Measurements from ENCODE around the gene NSL1. TPM values are rescaled to one million over a fixed set of nuclear protein-coding genes. Genes with fewer than 3 reads are reported as not detected.

NSL1 gene
- total and polyA plus RNA-seq, 5 donors from 2014 or later: 24.4 to 69.1 (median 67.0) TPM

GRCh38 chr1:212692774-212693644 lies 98.6 kb downstream of the NSL1 start:
- Histone ChIP-seq H3K9me3 (ENCODE audit: control insufficient read depth in 2 of 2, low read length in 2 of 2) (no peaks in the 10 kb centered on the region), H3K36me3 (ENCODE audit: control insufficient read depth, insufficient read depth, low read length) (no peaks in the 10 kb centered on the region), H3K4me1 (ENCODE audit: control insufficient read depth, insufficient read depth, low read length, poor library complexity, severe bottlenecking) (no peaks in the 10 kb centered on the region), H3K4me3 (ENCODE audit: low read depth, low read length) (no peak overlapping the region), H3K27ac (ENCODE audit: insufficient read depth, low read length, poor library complexity, severe bottlenecking) (no peak overlapping the region), H3K27me3 (ENCODE audit: control insufficient read depth, insufficient read depth, low read length) (no peaks in the 10 kb centered on the region)
- no peaks in the 10 kb centered on the region for H3K36me3 Mint-ChIP-seq
- H3K9me3 Mint-ChIP-seq: no peaks in the 10 kb centered on the region
- no peak overlapping the region for H3K4me3 Mint-ChIP-seq
- DNase-seq: no peak
- peaks cover 6 to 34% (median 18%) of the 10 kb centered on the region in 4 donors for H3K4me1 Mint-ChIP-seq
- peaks cover 8% of the 10 kb centered on the region for H3K27me3 Mint-ChIP-seq
- peak overlapping the region; percentile 36 to 73 (median 48) for H3K27ac Mint-ChIP-seq
- no peak for ATAC-seq (ENCODE audit: low read depth in 2 of 2)

GRCh38 chr1:212691561-212692071 lies 100.0 kb downstream of the NSL1 start:
- peak in 1 of 2 donors; percentile 8 for ATAC-seq (ENCODE audit: low read depth in 2 of 2)
- no peaks in the 10 kb centered on the region for H3K4me1 ChIP-seq (ENCODE audit: control insufficient read depth, insufficient read depth, low read length, poor library complexity, severe bottlenecking)

GRCh38 chr1:212690816-212691403 lies 100.7 kb downstream of the NSL1 start:
- no peak for ATAC-seq (ENCODE audit: low read depth in 2 of 2)
- DNase-seq: no peak
- Mint-ChIP-seq H3K4me3 (peak overlapping the region in 1 of 4 donors; percentile 21), H3K27me3 (peaks cover 2% of the 10 kb centered on the region), H3K9me3 (no peaks in the 10 kb centered on the region), H3K36me3 (no peaks in the 10 kb centered on the region), H3K27ac (peak overlapping the region in 2 of 3 donors; percentile 11 to 63), H3K4me1 (peaks cover 0 to 13% (median under 1%) of the 10 kb centered on the region in 4 donors)
- Histone ChIP-seq H3K27me3 (ENCODE audit: control insufficient read depth, insufficient read depth, low read length) (no peaks in the 10 kb centered on the region), H3K27ac (ENCODE audit: insufficient read depth, low read length, poor library complexity, severe bottlenecking) (no peak overlapping the region), H3K36me3 (ENCODE audit: control insufficient read depth, insufficient read depth, low read length) (no peaks in the 10 kb centered on the region), H3K9me3 (ENCODE audit: control insufficient read depth in 2 of 2, low read length in 2 of 2) (no peaks in the 10 kb centered on the region), H3K4me3 (ENCODE audit: low read depth, low read length) (no peak overlapping the region), H3K4me1 (ENCODE audit: control insufficient read depth, insufficient read depth, low read length, poor library complexity, severe bottlenecking) (no peaks in the 10 kb centered on the region)

More at GRCh38 chr1:212691561-212692071, 100.0 kb downstream of the NSL1 start:
- Histone ChIP-seq H3K27ac (ENCODE audit: insufficient read depth, low read length, poor library complexity, severe bottlenecking) (no peak overlapping the region), H3K36me3 (ENCODE audit: control insufficient read depth, insufficient read depth, low read length) (no peaks in the 10 kb centered on the region), H3K27me3 (ENCODE audit: control insufficient read depth, insufficient read depth, low read length) (no peaks in the 10 kb centered on the region), H3K4me3 (ENCODE audit: low read depth, low read length) (peak overlapping the region; percentile 33), H3K9me3 (ENCODE audit: control insufficient read depth in 2 of 2, low read length in 2 of 2) (no peaks in the 10 kb centered on the region)
- H3K27ac Mint-ChIP-seq: peak overlapping the region in 2 of 3 donors; percentile 11 to 72
- peaks cover 0 to 20% (median 6%) of the 10 kb centered on the region in 4 donors for H3K4me1 Mint-ChIP-seq
- peaks cover 8% of the 10 kb centered on the region for H3K27me3 Mint-ChIP-seq
- H3K4me3 Mint-ChIP-seq: peak overlapping the region in 1 of 4 donors; percentile 5
- no peaks in the 10 kb centered on the region for H3K9me3 Mint-ChIP-seq
- no peaks in the 10 kb centered on the region for H3K36me3 Mint-ChIP-seq
- DNase-seq: peak in 1 of 3 donors; percentile 52

GRCh38 chr1:212689758-212690529 lies 101.6 kb downstream of the NSL1 start:
- H3K9me3 ChIP-seq (ENCODE audit: control insufficient read depth in 2 of 2, low read length in 2 of 2): no peaks in the 10 kb centered on the region
- H3K27me3 Mint-ChIP-seq: no peaks in the 10 kb centered on the region
- no peaks in the 10 kb centered on the region for H3K9me3 Mint-ChIP-seq
- no peaks in the 10 kb centered on the region for H3K4me1 ChIP-seq (ENCODE audit: control insufficient read depth, insufficient read depth, low read length, poor library complexity, severe bottlenecking)
- no peak overlapping the region for H3K27ac Mint-ChIP-seq
- no peaks in the 10 kb centered on the region for H3K36me3 ChIP-seq (ENCODE audit: control insufficient read depth, insufficient read depth, low read length)
- H3K27me3 ChIP-seq (ENCODE audit: control insufficient read depth, insufficient read depth, low read length): no peaks in the 10 kb centered on the region
- H3K4me3 ChIP-seq (ENCODE audit: low read depth, low read length): no peak overlapping the region
- DNase-seq: peak in 1 of 3 donors; percentile 55
- H3K4me1 Mint-ChIP-seq: peaks cover 0 to 7% (median 0%) of the 10 kb centered on the region in 4 donors
- no peaks in the 10 kb centered on the region for H3K36me3 Mint-ChIP-seq
- H3K27ac ChIP-seq (ENCODE audit: insufficient read depth, low read length, poor library complexity, severe bottlenecking): no peak overlapping the region
- no peak overlapping the region for H3K4me3 Mint-ChIP-seq
- ATAC-seq (ENCODE audit: low read depth in 2 of 2): no peak

GRCh38 chr1:212689196-212689725 lies 102.3 kb downstream of the NSL1 start:
- Mint-ChIP-seq H3K4me1 (peaks cover 0 to 7% (median 1%) of the 10 kb centered on the region in 4 donors), H3K27ac (no peak overlapping the region), H3K27me3 (no peaks in the 10 kb centered on the region), H3K4me3 (no peak overlapping the region), H3K36me3 (no peaks in the 10 kb centered on the region), H3K9me3 (no peaks in the 10 kb centered on the region)
- Histone ChIP-seq H3K27me3 (ENCODE audit: control insufficient read depth, insufficient read depth, low read length) (no peaks in the 10 kb centered on the region), H3K36me3 (ENCODE audit: control insufficient read depth, insufficient read depth, low read length) (no peaks in the 10 kb centered on the region), H3K9me3 (ENCODE audit: control insufficient read depth in 2 of 2, low read length in 2 of 2) (no peaks in the 10 kb centered on the region), H3K4me3 (ENCODE audit: low read depth, low read length) (no peak overlapping the region), H3K4me1 (ENCODE audit: control insufficient read depth, insufficient read depth, low read length, poor library complexity, severe bottlenecking) (no peaks in the 10 kb centered on the region), H3K27ac (ENCODE audit: insufficient read depth, low read length, poor library complexity, severe bottlenecking) (no peak overlapping the region)
- DNase-seq: no peak
- ATAC-seq (ENCODE audit: low read depth in 2 of 2): no peak

GRCh38 chr1:212688341-212689047 lies 103.1 kb downstream of the NSL1 start:
- H3K36me3 ChIP-seq (ENCODE audit: control insufficient read depth, insufficient read depth, low read length): no peaks in the 10 kb centered on the region

GRCh38 chr1:212687811-212688210 lies 103.8 kb downstream of the NSL1 start:
- no peak overlapping the region for H3K27ac ChIP-seq (ENCODE audit: insufficient read depth, low read length, poor library complexity, severe bottlenecking)
- ATAC-seq (ENCODE audit: low read depth in 2 of 2) (no peak), DNase-seq (no peak)
- no peaks in the 10 kb centered on the region for H3K36me3 Mint-ChIP-seq
- no peak overlapping the region for H3K4me3 Mint-ChIP-seq
- no peaks in the 10 kb centered on the region for H3K9me3 Mint-ChIP-seq
- H3K27ac Mint-ChIP-seq: peak overlapping the region in 1 of 3 donors; percentile 44
- peaks cover 5 to 21% (median 11%) of the 10 kb centered on the region in 4 donors for H3K4me1 Mint-ChIP-seq
- no peaks in the 10 kb centered on the region for H3K36me3 ChIP-seq (ENCODE audit: control insufficient read depth, insufficient read depth, low read length)
- no peaks in the 10 kb centered on the region for H3K27me3 ChIP-seq (ENCODE audit: control insufficient read depth, insufficient read depth, low read length)
- no peaks in the 10 kb centered on the region for H3K9me3 ChIP-seq (ENCODE audit: control insufficient read depth in 2 of 2, low read length in 2 of 2)
- peaks cover 14% of the 10 kb centered on the region for H3K4me1 ChIP-seq (ENCODE audit: control insufficient read depth, insufficient read depth, low read length, poor library complexity, severe bottlenecking)
- no peaks in the 10 kb centered on the region for H3K27me3 Mint-ChIP-seq
- H3K4me3 ChIP-seq (ENCODE audit: low read depth, low read length): no peak overlapping the region

More at GRCh38 chr1:212688341-212689047, 103.1 kb downstream of the NSL1 start:
- no peaks in the 10 kb centered on the region for H3K9me3 Mint-ChIP-seq
- H3K9me3 ChIP-seq (ENCODE audit: control insufficient read depth in 2 of 2, low read length in 2 of 2): no peaks in the 10 kb centered on the region
- peak overlapping the region in 1 of 3 donors; percentile 44 for H3K27ac Mint-ChIP-seq
- H3K27me3 Mint-ChIP-seq: no peaks in the 10 kb centered on the region
- no peaks in the 10 kb centered on the region for H3K36me3 Mint-ChIP-seq
- no peak overlapping the region for H3K27ac ChIP-seq (ENCODE audit: insufficient read depth, low read length, poor library complexity, severe bottlenecking)
- H3K27me3 ChIP-seq (ENCODE audit: control insufficient read depth, insufficient read depth, low read length): no peaks in the 10 kb centered on the region
- H3K4me3 ChIP-seq (ENCODE audit: low read depth, low read length): no peak overlapping the region
- H3K4me1 ChIP-seq (ENCODE audit: control insufficient read depth, insufficient read depth, low read length, poor library complexity, severe bottlenecking): peaks cover 7% of the 10 kb centered on the region
- H3K4me1 Mint-ChIP-seq: peaks cover 0 to 15% (median 7%) of the 10 kb centered on the region in 4 donors
- H3K4me3 Mint-ChIP-seq: no peak overlapping the region
- DNase-seq (no peak), ATAC-seq (ENCODE audit: low read depth in 2 of 2) (no peak)
